GM18870 (cell line): ENCODE measurements around the gene ADGRD2.

ENCODE experiments used
- ATAC-seq: cut with Tn5 transposase; IDR thresholded peaks from one replicate; pipeline ENCODE4 v1.9.1; 2021; ENCODE audit warnings: moderate library complexity; ENCODE audit not compliant: unreplicated experiment

The ADGRD2 gene

GRCh38 chr9:124455820-124456219, 5.6 kb downstream of the ADGRD2 start:
- no peak for ATAC-seq

- no peak for ATAC-seq
These were observed 6.3 kb downstream of the ADGRD2 start for GRCh38 chr9:124456341-124457078.

- ATAC-seq: no peak
These were observed 7.0 kb downstream of the ADGRD2 start for GRCh38 chr9:124457079-124457886.

DNA sequence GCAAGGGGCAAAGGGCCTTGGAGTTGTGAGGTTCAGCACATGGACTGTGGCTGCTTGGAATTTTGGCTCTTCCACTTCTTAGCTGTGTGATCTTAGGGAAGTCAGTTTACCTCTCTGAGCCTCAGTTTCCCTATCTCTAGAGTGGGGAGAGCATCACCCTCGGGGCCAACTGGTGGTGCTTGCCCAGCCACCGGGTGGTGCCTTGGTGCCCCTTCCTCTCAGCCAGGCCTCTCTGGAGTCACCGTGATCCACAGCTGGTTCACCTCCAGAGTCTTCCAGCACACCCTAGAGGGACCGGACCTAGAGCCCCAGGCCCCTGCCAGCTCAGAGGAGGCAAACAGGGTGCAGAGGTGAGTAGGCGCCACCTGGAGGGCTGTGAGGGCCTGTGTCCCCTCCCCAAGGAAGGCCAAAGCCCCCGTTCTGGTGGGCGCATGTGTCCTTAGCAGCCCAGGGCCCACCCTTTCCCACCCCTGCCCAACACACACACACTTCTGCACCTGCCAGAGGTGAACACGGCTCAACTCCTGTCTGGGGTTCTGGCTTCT, 7.7 kb downstream of the ADGRD2 start:
- ATAC-seq: no peak

DNA sequence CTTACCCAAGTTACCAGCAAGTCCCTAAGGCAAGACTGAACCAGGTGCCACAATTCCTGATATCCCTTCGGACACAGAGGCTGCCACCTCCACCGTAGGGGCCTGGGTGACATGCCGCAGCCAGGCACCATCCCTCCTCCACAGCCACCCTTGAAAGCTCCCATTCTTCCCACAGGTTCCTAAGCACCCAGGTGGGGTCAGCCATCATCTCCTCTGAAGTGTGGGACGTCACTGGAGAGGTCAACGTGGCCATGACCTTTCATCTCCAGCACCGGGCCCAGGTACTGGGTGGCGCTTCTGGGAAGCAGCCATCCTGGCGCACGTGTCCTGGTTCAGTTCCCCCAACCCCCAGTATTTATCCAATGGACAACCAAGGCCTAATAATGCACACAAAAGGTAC, 8.2 kb downstream of the ADGRD2 start:
- no peak for ATAC-seq

GRCh38 chr9:124462739-124463138, 12.5 kb downstream of the ADGRD2 start:
- ATAC-seq: no peak

DNA sequence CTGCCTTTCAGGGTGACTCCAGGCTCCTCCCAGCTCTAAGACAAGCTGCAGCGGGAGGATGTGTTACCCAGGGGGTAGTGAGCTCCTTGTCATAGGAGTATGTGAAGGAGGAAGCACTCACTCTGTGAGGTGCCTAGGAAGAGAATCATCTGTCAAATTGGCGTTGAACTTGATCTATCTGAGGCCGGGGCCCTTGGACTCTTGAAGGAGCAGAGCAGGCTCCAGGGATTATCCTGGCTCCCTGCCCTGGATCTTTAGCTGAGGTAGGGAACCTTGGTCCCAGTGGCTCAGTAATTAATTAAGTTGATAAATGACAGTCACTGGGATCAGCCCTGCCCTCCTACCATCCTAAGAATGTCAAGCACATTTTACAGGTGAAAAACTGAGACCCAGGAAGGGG, 15.5 kb downstream of the ADGRD2 start:
- ATAC-seq: no peak

DNA sequence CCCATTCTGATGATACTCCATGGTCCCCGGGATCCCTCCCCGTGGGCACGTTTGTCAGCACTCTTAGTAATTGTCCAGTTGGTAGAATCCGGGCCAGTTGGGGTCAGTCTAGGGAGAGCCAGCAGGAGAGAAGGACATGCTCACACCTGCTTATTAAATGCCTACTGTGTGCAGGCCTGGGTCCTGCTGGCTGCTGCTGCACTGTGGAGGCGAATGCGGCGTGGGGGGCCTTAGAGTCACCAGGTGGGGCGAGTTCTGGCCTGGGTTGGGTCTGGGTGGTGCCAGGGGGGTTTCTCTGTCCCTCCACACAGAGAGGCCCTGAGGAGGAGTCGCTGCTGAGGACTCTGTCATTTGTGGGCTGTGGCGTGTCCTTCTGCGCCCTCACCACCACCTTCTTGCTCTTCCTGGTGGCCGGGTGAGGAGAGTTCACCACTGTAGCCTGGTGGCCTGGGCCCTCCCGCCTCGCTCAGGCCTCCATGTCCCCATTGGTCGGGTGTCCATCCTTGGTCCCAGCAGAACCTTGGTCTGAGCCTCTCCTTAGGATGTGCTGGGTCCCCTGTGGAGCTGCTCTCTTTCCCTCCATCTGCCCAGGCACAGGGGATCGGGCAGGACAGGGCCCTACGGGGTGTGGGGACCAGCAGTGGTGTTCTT, 17.3 kb downstream of the ADGRD2 start:
- ATAC-seq: no peak

GRCh38 chr9:124468061-124468740, 17.9 kb downstream of the ADGRD2 start:
- ATAC-seq: no peak

DNA sequence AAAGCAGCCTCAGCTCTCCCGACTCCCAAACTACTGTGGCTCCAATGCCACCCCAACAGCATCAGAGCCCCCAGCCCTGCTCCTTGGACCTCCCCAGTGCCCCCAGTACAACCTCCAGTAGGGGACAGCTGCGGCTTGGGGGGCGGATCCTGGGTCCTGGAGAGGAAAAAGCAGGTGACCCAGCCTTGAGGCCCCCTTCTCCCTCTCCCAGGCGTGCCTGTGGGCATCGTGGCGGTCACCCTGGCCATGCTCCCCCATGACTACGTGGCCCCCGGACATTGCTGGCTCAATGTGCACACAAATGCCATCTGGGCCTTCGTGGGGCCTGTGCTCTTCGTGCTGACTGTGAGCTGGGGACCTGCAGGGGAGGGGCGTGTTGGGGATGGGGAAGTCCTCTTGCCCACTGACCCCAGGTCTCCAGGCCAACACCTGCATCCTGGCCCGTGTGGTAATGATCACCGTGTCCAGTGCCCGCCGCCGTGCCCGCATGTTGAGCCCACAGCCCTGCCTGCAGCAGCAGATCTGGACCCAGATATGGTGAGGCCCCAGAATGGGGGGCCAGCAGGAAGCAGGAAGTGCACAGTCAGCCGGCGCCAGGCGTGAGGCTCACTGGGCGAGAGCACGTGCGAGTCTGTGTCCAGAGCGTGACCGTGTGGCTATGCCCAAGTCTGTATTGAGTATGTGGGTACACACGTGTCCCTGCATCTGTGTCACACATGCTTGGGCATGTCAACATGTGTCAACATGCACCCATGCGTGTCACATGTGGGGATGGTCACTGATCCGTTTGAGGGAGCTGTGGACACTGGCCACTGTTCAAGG, 19.0 kb downstream of the ADGRD2 start:
- ATAC-seq: no peak

DNA sequence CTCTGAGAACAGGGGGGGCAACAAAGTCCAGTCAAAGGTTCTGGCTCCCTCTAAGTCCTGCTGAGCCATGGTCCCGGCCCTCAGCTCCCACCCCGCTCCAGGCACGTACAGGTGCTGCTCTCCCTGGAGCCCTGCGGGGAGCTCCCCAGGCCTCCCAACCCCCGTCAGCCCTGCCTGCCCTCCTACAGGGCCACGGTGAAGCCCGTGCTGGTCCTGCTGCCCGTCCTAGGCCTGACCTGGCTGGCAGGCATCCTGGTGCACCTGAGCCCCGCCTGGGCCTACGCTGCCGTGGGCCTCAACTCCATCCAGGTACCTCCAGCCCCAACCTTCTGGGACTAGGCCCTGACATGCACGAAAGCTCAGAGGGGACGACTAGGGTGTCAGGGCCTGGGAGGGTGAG, 20.1 kb downstream of the ADGRD2 start:
- no peak for ATAC-seq

DNA sequence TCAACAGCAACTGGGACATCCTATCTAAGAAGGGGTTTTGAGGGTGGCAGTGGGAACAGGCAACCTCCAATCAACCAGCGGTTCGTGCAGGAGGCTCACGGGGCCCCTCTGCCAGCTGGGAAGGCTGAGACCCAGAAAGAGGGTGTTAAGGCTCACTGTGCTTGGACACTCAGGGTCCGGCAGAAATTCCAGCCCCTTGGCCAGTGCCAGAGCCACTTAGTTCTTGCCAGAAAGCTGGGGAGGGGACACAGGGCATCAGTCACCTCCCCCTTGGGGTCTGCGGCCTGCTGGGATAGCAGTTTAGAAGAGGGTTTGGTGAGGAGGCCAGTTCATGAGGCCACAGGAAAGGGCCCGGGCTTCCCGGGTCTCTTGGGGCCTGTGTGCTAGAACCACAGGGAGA, 20.5 kb downstream of the ADGRD2 start:
- no peak for ATAC-seq

DNA sequence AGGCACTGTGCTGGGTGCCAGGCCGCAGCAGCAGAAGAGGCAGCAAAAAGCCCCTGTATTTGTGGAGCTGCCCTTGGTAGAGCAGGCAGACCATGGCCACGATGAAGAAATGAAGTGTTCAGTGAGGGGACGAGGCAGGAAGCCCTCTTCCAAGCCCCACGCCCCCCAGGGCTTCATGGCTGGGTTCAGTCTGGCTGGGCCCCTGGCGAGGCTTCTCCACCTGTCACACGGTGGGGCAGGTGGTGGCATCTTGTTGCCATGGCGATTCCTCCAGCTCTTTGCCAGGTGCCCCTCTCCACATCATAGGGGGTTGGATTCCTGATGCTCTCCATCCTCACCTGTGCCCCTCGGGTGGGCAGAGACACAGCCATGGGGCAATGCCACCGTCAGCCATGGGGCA, 21.5 kb downstream of the ADGRD2 start:
- no peak for ATAC-seq

- no peak for ATAC-seq
These were observed 22.5 kb downstream of the ADGRD2 start for GRCh38 chr9:124472770-124473169.

GRCh38 chr9:124473310-124473709, 23.1 kb downstream of the ADGRD2 start:
- ATAC-seq: no peak

GRCh38 chr9:124474151-124474550, 23.9 kb downstream of the ADGRD2 start:
- no peak for ATAC-seq

DNA sequence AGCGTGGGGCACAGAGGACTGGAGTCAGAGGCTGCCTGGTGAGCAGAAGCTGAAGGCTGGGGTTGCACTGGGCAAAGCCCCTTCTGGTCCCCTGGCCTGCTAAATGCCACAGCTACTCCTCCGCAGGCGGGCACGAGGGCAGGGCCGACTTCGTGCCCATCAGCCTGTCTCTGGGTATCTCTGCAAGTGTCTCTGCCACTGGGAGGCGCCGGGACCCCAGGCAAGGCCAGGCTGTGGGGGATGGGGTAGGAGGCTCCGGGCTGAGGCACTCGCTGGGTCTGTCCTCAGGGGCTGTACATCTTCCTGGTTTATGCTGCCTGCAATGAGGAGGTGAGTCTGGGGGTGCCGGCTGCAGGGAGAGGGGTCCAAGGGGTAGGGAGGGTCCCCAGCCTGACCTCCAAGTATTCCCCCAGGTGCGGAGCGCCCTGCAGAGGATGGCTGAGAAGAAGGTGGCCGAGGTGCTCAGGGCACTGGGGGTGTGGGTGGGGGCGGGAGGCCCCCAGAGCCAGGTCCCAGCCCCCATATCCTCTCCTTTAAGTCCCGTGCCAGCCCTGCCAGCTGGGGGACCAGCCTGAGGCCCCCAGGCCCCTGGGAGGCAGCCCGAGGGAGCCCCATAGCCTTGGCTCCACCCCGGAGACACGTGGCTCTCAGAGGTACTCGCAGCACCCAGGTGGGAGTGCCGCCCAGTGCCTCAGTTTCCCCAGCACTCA, 25.1 kb downstream of the ADGRD2 start:
- no peak for ATAC-seq

DNA sequence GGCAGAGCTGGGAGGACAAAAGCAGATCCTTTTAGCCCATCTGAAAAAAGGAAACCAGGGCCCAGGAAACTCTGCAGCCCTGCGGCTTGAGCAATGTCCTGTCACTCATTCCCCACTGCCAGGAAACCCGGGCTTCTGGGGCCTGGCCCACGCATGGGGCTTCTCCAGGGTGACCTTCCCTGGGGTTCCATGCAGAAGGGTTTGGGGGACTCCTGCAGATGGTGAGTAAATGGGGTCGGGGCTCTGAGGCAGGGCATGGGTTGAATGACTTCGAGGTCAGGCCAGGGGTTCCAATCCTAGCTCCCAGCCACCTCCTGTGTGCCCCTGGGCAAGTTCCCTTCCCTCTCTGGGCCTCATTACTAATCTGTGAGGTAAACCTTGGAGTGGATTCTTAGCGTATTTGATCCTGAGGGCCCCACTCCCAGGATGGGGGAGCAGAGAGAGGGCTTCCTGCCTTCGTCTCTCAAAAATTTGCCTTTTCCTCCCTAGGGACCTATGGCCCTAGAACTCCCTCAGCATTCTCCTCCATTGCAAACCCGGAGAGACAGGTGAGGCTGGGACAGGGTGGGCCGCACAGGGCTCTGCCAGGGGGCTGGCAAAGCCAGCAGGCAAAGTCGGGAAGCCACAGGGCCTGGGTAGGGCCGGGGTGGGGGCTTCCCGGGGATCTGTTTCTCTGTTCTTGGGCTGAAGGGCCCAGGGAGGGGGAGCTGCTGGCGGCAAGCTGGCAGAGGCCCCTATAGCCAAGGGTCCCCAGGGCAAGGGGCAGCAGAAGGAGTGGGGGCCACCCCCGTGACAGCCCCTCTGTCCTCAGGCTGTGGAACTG, 25.8 kb downstream of the ADGRD2 start:
- no peak for ATAC-seq

- ATAC-seq: no peak
These were observed 27.0 kb downstream of the ADGRD2 start for GRCh38 chr9:124477211-124477647.
